Measurements from ENCODE around the gene PLA2G3. TPM values are rescaled to one million over a fixed set of nuclear protein-coding genes. Genes with fewer than 3 reads are reported as not detected.
"Not testable (repeated sequence)": the region's sequence is repeated elsewhere in the genome, so short reads cannot be mapped to it uniquely, and the experiment has no call there.

The PLA2G3 gene
- total and polyA plus RNA-seq, 2 experiments from 2014 or later = not detected

GRCh38 chr22:31098632-31099110, 41.6 kb downstream of the PLA2G3 start:
- Histone ChIP-seq H3K36me3 (ENCODE audit: low read depth) (peaks cover 34% of the 10 kb centered on the region; the same call in 1 of the 2 replicates), H4K20me1 (ENCODE audit: insufficient read depth) (no peaks in the 10 kb centered on the region), H3K27me3 (replicated peaks; ENCODE audit: insufficient read depth) (no peaks in the 10 kb centered on the region), H3K4me1 (ENCODE audit: insufficient read depth) (peaks cover 33% of the 10 kb centered on the region), H3K4me2 (ENCODE audit: unreplicated experiment) (no peak overlapping the region), H2AFZ (no peak overlapping the region), H3K9me2 (ENCODE audit: insufficient read depth) (no peaks in the 10 kb centered on the region), H3K9me3 (ENCODE audit: low read depth) (no peaks in the 10 kb centered on the region), H3F3A (ENCODE audit: insufficient read depth) (peaks cover 60% of the 10 kb centered on the region), H3K4me3 (no peak overlapping the region), H3K27ac (peak overlapping the region; percentile 65), H3K9ac (peak overlapping the region; percentile 52; the same call in 1 of the 2 replicates), H3K79me2 (ENCODE audit: insufficient read depth) (0 out of 2 replicates have a peak, but pooled peaks cover 1% of the 10 kb centered on the region)
- in situ Hi-C loops (cut with MboI) = no loop called here
- TF ChIP-seq EZH2phosphoT487 (IDR thresholded peaks at IDR 0.05; ENCODE audit: insufficient read depth, low read depth) (no peak), EZH2 (IDR thresholded peaks at IDR 0.05; ENCODE audit: insufficient read depth, poor library complexity, severe bottlenecking) (no peak)
- WGBS, 2 experiments (ENCODE audit: low coverage in 1 of 2, low lambda C conversion rate in 2 of 2, missing lambda C conversion rate in 2 of 2) = 63 to 74% methylated on average over 29 to 35 of the region's 36 CpGs
- peak; percentile 48 for DNase-seq

GRCh38 chr22:31097941-31098631, 42.2 kb downstream of the PLA2G3 start:
- DNase-seq = no peak
- Histone ChIP-seq H3K79me2 (ENCODE audit: insufficient read depth) (no peaks in the 10 kb centered on the region), H3K36me3 (ENCODE audit: low read depth) (peaks cover 32% of the 10 kb centered on the region; the same call in 1 of the 2 replicates), H3F3A (ENCODE audit: insufficient read depth) (peaks cover 55% of the 10 kb centered on the region), H3K9me2 (ENCODE audit: insufficient read depth) (no peaks in the 10 kb centered on the region), H3K4me3 (no peak overlapping the region), H3K9me3 (ENCODE audit: low read depth) (no peaks in the 10 kb centered on the region), H3K9ac (no peak overlapping the region), H3K27me3 (replicated peaks; ENCODE audit: insufficient read depth) (no peaks in the 10 kb centered on the region), H3K27ac (no peak overlapping the region), H3K4me1 (ENCODE audit: insufficient read depth) (peaks cover 28% of the 10 kb centered on the region), H3K4me2 (ENCODE audit: unreplicated experiment) (no peak overlapping the region), H4K20me1 (ENCODE audit: insufficient read depth) (no peaks in the 10 kb centered on the region), H2AFZ (no peak overlapping the region)
- TF ChIP-seq EZH2 (IDR thresholded peaks at IDR 0.05; ENCODE audit: insufficient read depth, poor library complexity, severe bottlenecking) (no peak), EZH2phosphoT487 (IDR thresholded peaks at IDR 0.05; ENCODE audit: insufficient read depth, low read depth) (no peak)
- 81 to 90% methylated on average over 10 of the region's 10 CpGs for WGBS, 2 experiments (ENCODE audit: low coverage in 1 of 2, low lambda C conversion rate in 2 of 2, missing lambda C conversion rate in 2 of 2)
- in situ Hi-C loops (cut with MboI) = no loop called here

DNA sequence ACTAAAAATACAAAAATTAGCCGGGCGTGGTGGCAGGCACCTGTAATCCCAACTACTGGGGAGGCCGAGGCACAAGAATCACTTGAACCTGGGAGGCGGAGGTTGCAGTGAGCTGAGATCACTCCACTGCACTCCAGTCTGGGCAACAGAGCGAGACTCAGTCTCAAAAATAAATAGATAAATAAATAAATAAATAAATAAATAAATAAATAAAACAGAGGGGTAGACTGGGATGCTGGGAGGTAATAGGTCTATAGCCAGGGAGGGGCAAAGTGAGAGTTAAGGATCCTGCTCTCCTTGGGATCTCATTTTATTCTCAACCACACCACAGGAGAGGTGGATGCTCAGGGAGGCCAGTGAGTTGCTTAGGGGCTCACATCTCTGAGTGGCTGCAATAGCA, 42.8 kb downstream of the PLA2G3 start:
- H2AFZ ChIP-seq; H3K79me2 ChIP-seq (ENCODE audit: insufficient read depth); H3K27me3 ChIP-seq (replicated peaks; ENCODE audit: insufficient read depth); DNase-seq; H3K9me2 ChIP-seq (ENCODE audit: insufficient read depth); H4K20me1 ChIP-seq (ENCODE audit: insufficient read depth); H3K4me3 ChIP-seq; H3K9me3 ChIP-seq (ENCODE audit: low read depth); H3K9ac ChIP-seq; in situ Hi-C loops (cut with MboI); H3K27ac ChIP-seq; H3K4me2 ChIP-seq (ENCODE audit: unreplicated experiment): not testable (repeated sequence)
- WGBS, 2 experiments (ENCODE audit: low coverage in 1 of 2, low lambda C conversion rate in 2 of 2, missing lambda C conversion rate in 2 of 2) = 95 to 99% methylated on average over 5 of the region's 5 CpGs
- H3F3A ChIP-seq (ENCODE audit: insufficient read depth) = peaks cover 50% of the 10 kb centered on the region
- peaks cover 23% of the 10 kb centered on the region for H3K4me1 ChIP-seq (ENCODE audit: insufficient read depth)
- H3K36me3 ChIP-seq (ENCODE audit: low read depth) = peaks cover 35% of the 10 kb centered on the region; the same call in 1 of the 2 replicates

DNA sequence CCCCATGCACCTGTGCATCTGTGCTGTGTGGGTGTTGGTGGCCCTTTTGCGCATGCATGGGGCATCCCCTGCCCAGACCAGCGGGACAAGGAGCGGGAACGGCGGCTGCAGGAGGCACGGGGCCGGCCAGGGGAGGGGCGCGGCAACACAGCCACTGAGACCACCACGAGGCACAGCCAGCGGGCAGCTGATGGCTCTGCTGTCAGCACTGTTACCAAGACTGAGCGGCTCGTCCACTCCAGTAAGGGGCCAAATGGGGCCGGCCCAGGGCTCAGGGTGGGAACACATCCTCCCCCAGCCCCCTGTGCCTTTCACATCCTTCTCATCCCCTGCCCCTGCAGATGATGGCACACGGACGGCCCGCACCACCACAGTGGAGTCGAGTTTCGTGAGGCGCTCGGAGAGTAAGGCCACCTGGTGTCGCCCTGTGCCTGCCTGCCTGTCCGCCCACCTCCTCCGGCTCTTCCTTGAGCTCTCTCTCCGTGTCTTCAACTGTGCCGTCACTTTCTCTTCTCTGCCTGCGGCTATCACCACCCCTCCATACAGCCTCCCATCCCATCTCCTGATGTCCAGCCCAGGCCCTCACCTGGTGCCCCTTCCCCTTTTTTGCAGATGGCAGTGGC, 43.5 kb downstream of the PLA2G3 start:
- Histone ChIP-seq H4K20me1 (ENCODE audit: insufficient read depth) (no peaks in the 10 kb centered on the region), H3K27ac (no peak overlapping the region), H3K9me3 (ENCODE audit: low read depth) (no peaks in the 10 kb centered on the region), H3F3A (ENCODE audit: insufficient read depth) (peaks cover 45% of the 10 kb centered on the region), H3K36me3 (ENCODE audit: low read depth) (peaks cover 40% of the 10 kb centered on the region; the same call in 1 of the 2 replicates), H3K27me3 (replicated peaks; ENCODE audit: insufficient read depth) (no peaks in the 10 kb centered on the region), H2AFZ (no peak overlapping the region), H3K4me3 (no peak overlapping the region), H3K79me2 (ENCODE audit: insufficient read depth) (peaks cover 13% of the 10 kb centered on the region; the same call in 1 of the 2 replicates), H3K9me2 (ENCODE audit: insufficient read depth) (no peaks in the 10 kb centered on the region), H3K9ac (no peak overlapping the region), H3K4me1 (ENCODE audit: insufficient read depth) (peaks cover 16% of the 10 kb centered on the region), H3K4me2 (ENCODE audit: unreplicated experiment) (no peak overlapping the region)
- DNase-seq = no peak
- 89 to 90% methylated on average over 20 to 26 of the region's 27 CpGs for WGBS, 2 experiments (ENCODE audit: low coverage in 1 of 2, low lambda C conversion rate in 2 of 2, missing lambda C conversion rate in 2 of 2)
- TF ChIP-seq EZH2phosphoT487 (IDR thresholded peaks at IDR 0.05; ENCODE audit: insufficient read depth, low read depth) (no peak), EZH2 (IDR thresholded peaks at IDR 0.05; ENCODE audit: insufficient read depth, poor library complexity, severe bottlenecking) (no peak)
- in situ Hi-C loops (cut with MboI) = no loop called here
